SK-N-SH treated with all-trans-retinoic acid at 6 μM for 48 hours (cell line): ENCODE results near the gene C12orf75.

Experiments used
- ATAC-seq: fragments of 200-7000 bp; cut with Tn5 transposase; 3 replicates; pipeline ENCODE4 v1.9.1; 2020; ENCODE audit warnings: mild to moderate bottlenecking, moderate library complexity
- ARNTL ChIP-seq: fragments of 450-650 bp; formaldehyde crosslinking; IDR thresholded peaks from 2 replicates; pipeline ENCODE4 v1.5.0; 2020; ENCODE audit warnings: low read depth, mild to moderate bottlenecking, moderate library complexity, borderline replicate concordance
- CREB5 ChIP-seq: fragments of 250-450 bp; sonication (Bioruptor Pico); IDR thresholded peaks from 2 replicates; pipeline ENCODE4 v1.5.1; 2020; ENCODE audit warnings: low read depth, mild to moderate bottlenecking, moderate library complexity
- CSDC2 ChIP-seq: fragments of 250-450 bp; sonication (Bioruptor Pico); IDR thresholded peaks from 2 replicates; pipeline ENCODE4 v1.5.0; 2020; ENCODE audit warnings: mild to moderate bottlenecking, moderate library complexity
- CSRNP3 ChIP-seq: fragments of 250-450 bp; sonication (Bioruptor Pico); IDR thresholded peaks from 2 replicates; pipeline ENCODE4 v1.5.1; 2021; ENCODE audit warnings: mild to moderate bottlenecking, moderate library complexity
- GLIS3 ChIP-seq: fragments of 250-450 bp; sonication (Bioruptor Pico); IDR thresholded peaks from 2 replicates; pipeline ENCODE4 v1.5.0; 2020; ENCODE audit warnings: mild to moderate bottlenecking, moderate library complexity
- ISL1 ChIP-seq: fragments of 250-450 bp; sonication (Bioruptor Pico); IDR thresholded peaks from 2 replicates; pipeline ENCODE4 v2.1.2; 2022; ENCODE audit warnings: mild to moderate bottlenecking, moderate library complexity
- OSR1 ChIP-seq: fragments of 250-450 bp; sonication (Bioruptor Pico); IDR thresholded peaks from 2 replicates; pipeline ENCODE4 v1.8.0; 2022; ENCODE audit warnings: moderate library complexity, mild to moderate bottlenecking, inconsistent platforms
- PATZ1 ChIP-seq: fragments of 250-450 bp; sonication (Bioruptor Pico); IDR thresholded peaks from 2 replicates; pipeline ENCODE4 v1.8.0; 2020; ENCODE audit warnings: mild to moderate bottlenecking, moderate library complexity, borderline replicate concordance
- POU6F1 ChIP-seq: fragments of 250-450 bp; sonication (Bioruptor Pico); IDR thresholded peaks from 2 replicates; pipeline ENCODE4 v1.8.0; 2021; ENCODE audit warnings: low read depth, mild to moderate bottlenecking, moderate library complexity, borderline replicate concordance
- RARB ChIP-seq: fragments of 250-450 bp; sonication (Bioruptor Pico); IDR thresholded peaks from 2 replicates; pipeline ENCODE4 v1.8.0; 2021; ENCODE audit warnings: mild to moderate bottlenecking, moderate library complexity
- SNAI2 ChIP-seq: fragments of 250-450 bp; sonication (Bioruptor Pico); IDR thresholded peaks from 2 replicates; pipeline ENCODE4 v1.5.0; 2020; ENCODE audit warnings: mild to moderate bottlenecking, moderate library complexity
- TCF4 ChIP-seq: fragments of 250-450 bp; sonication (Bioruptor Pico); IDR thresholded peaks from 2 replicates; pipeline ENCODE4 v1.8.0; 2021; ENCODE audit warnings: mild to moderate bottlenecking, moderate library complexity, borderline replicate concordance
- TOX ChIP-seq: fragments of 250-450 bp; sonication (Bioruptor Pico); IDR thresholded peaks from 2 replicates; pipeline ENCODE4 v1.8.0; 2021; ENCODE audit warnings: mild to moderate bottlenecking, moderate library complexity, borderline replicate concordance
- TSHZ2 ChIP-seq: fragments of 250-450 bp; sonication (Bioruptor Pico); IDR thresholded peaks from 2 replicates; pipeline ENCODE4 v1.5.0; 2020; ENCODE audit warnings: mild to moderate bottlenecking, moderate library complexity
- ZFP3 ChIP-seq: fragments of 250-450 bp; sonication (Bioruptor Pico); IDR thresholded peaks from 2 replicates; pipeline ENCODE4 v1.5.0; 2020; ENCODE audit warnings: mild to moderate bottlenecking, moderate library complexity
- ZFP30 ChIP-seq: fragments of 450-650 bp; formaldehyde crosslinking; IDR thresholded peaks from 2 replicates; pipeline ENCODE4 v1.5.0; 2022; ENCODE audit warnings: mild to moderate bottlenecking, moderate library complexity
- ZNF565 ChIP-seq: fragments of 450-650 bp; formaldehyde crosslinking; conservative IDR thresholded peaks from 2 replicates; pipeline ENCODE4 v1.5.0; 2020; ENCODE audit warnings: low read depth, mild to moderate bottlenecking, moderate library complexity
- ZNF70 ChIP-seq: fragments of 450-650 bp; formaldehyde crosslinking; IDR thresholded peaks from 2 replicates; pipeline ENCODE4 v1.5.0; 2020; ENCODE audit warnings: mild to moderate bottlenecking, moderate library complexity
- ZNF8 ChIP-seq: fragments of 450-650 bp; formaldehyde crosslinking; IDR thresholded peaks from 2 replicates; pipeline ENCODE4 v1.5.0; 2020; ENCODE audit warnings: mild to moderate bottlenecking, moderate library complexity

C12orf75 gene

GRCh38 chr12:105420659-105421240 lies 90.3 kb downstream of the C12orf75 start:
- peak; percentile 82 for ATAC-seq
- TF ChIP-seq ZFP3 (CRISPR knock-in tag) (no peak), PATZ1 (CRISPR knock-in tag) (no peak), ZNF565 (CRISPR knock-in tag) (no peak), POU6F1 (CRISPR knock-in tag) (no peak), ZNF70 (CRISPR knock-in tag) (no peak), ZFP30 (no peak), TOX (CRISPR knock-in tag) (no peak), CREB5 (CRISPR knock-in tag) (no peak), CSRNP3 (CRISPR knock-in tag) (no peak), OSR1 (CRISPR knock-in tag) (no peak), TSHZ2 (no peak), GLIS3 (CRISPR knock-in tag) (no peak), RARB (CRISPR knock-in tag) (no peak), CSDC2 (CRISPR knock-in tag) (no peak), ISL1 (CRISPR knock-in tag) (no peak), TCF4 (CRISPR knock-in tag) (no peak), ZNF8 (CRISPR knock-in tag) (no peak), ARNTL (CRISPR knock-in tag) (no peak), SNAI2 (CRISPR knock-in tag) (no peak)
